OCI-LY7 (cell line): ENCODE measurements around the gene SMOC2. TPM values are rescaled to one million over a fixed set of nuclear protein-coding genes. Genes with fewer than 3 reads are reported as not detected.
"Not testable (repeated sequence)": the region's sequence is repeated elsewhere in the genome, so short reads cannot be mapped to it uniquely, and the experiment has no call there.

Experiments
- BruUV-seq: library from RNA; stranded (reverse); fragments of 400-500 nt; replicated peaks from 2 replicates; lab custom pipeline; 2021; lab: Mats Ljungman, UMichigan
- CTCF ChIA-PET: fragments of 300-600 bp; sonication (Branson Sonifier 250); formaldehyde crosslinking; loops from one replicate; lab custom pipeline; 2022; ENCODE audit warnings: antibody characterized with exemption; ENCODE audit not compliant: unreplicated experiment; lab: Charles Lee
- POLR2A ChIA-PET: fragments of 300-600 bp; sonication (Branson Sonifier 250); formaldehyde crosslinking; loops from one replicate; lab custom pipeline; 2022; ENCODE audit warnings: antibody characterized with exemption; lab: Charles Lee
- DNase-seq: peaks from one replicate; pipeline ENCODE4 v3.0.0-alpha.2; 2015; ENCODE audit warnings: low spot score
- H2AFZ ChIP-seq: fragments of 200-600 bp; sonication (generic), shearing (Covaris generic); 2 replicates; pipeline ENCODE4 v1.6.1; 2014; ENCODE audit warnings: mild to moderate bottlenecking, antibody characterized with exemption, low read length, moderate library complexity
- H3K27ac ChIP-seq: fragments of 200-600 bp; sonication (generic); 2 replicates; pipeline ENCODE4 v1.5.1; 2014; ENCODE audit warnings: mixed run types, low read depth, mild to moderate bottlenecking, moderate library complexity, low read length, inconsistent platforms; ENCODE audit not compliant: poor library complexity, severe bottlenecking
- H3K36me3 ChIP-seq: fragments of 200-600 bp; sonication (generic); 2 replicates; pipeline ENCODE4 v1.6.1; 2014; ENCODE audit warnings: mild to moderate bottlenecking, antibody characterized with exemption, low read length, moderate library complexity, mixed read lengths; ENCODE audit not compliant: insufficient read depth
- H3K4me1 ChIP-seq: fragments of 200-600 bp; sonication (generic); 2 replicates; pipeline ENCODE4 v1.5.1; 2014; ENCODE audit warnings: mild to moderate bottlenecking, low read length; ENCODE audit not compliant: insufficient read depth, poor library complexity, severe bottlenecking
- H3K4me2 ChIP-seq: fragments of 200-600 bp; sonication (generic); 2 replicates; pipeline ENCODE4 v1.6.1; 2014; ENCODE audit warnings: mild to moderate bottlenecking, low read length
- H3K4me3 ChIP-seq: fragments of 200-600 bp; sonication (generic); 2 replicates; pipeline ENCODE4 v1.5.1; 2014; ENCODE audit warnings: mild to moderate bottlenecking, low read depth, low read length; ENCODE audit not compliant: poor library complexity, severe bottlenecking
- H3K79me2 ChIP-seq: fragments of 200-600 bp; sonication (generic); 2 replicates; pipeline ENCODE4 v1.6.1; 2016; ENCODE audit warnings: low read depth, mild to moderate bottlenecking, low read length, moderate library complexity, mixed read lengths; ENCODE audit not compliant: insufficient read depth
- H3K9me2 ChIP-seq: fragments of 200-600 bp; sonication (generic); 2 replicates; pipeline ENCODE4 v1.6.1; 2016; ENCODE audit warnings: mild to moderate bottlenecking, low read length, mixed read lengths; ENCODE audit not compliant: insufficient read depth
- H3K9me3 ChIP-seq: fragments of 200-600 bp; sonication (generic); 2 replicates; pipeline ENCODE4 v1.6.1; 2014; ENCODE audit warnings: mild to moderate bottlenecking, mixed run types, low read length, mixed read lengths
- H4K20me1 ChIP-seq: fragments of 200-600 bp; sonication (generic); 2 replicates; pipeline ENCODE4 v1.6.1; 2014; ENCODE audit warnings: mild to moderate bottlenecking, antibody characterized with exemption, low read length, moderate library complexity, mixed read lengths; ENCODE audit not compliant: insufficient read depth
- CTCF ChIP-seq: fragments of 200-600 bp; sonication (generic); conservative IDR thresholded peaks from 2 replicates; pipeline ENCODE4 v1.5.1; 2014; ENCODE audit warnings: mild to moderate bottlenecking, antibody characterized with exemption, low read length, moderate library complexity, mixed read lengths
- EZH2phosphoT487 ChIP-seq: fragments of 200-600 bp; sonication (generic); IDR thresholded peaks from 2 replicates; pipeline ENCODE4 v1.6.1; 2018; ENCODE audit warnings: low read depth, borderline replicate concordance, mild to moderate bottlenecking, mixed run types, antibody characterized with exemption, low read length, moderate library complexity, mixed read lengths
- intact Hi-C: fragments of 100-400 bp; cut with micrococcal nuclease; formaldehyde crosslinking; loops from one replicate; pipeline ENCODE4 v1.10.0; 2022; ENCODE audit not compliant: unreplicated experiment
- total RNA-seq, 2 experiments: library from RNA; depleted of rRNA in 1 of 2; stranded (reverse); fragments of >200 nt in 1 of 2; shearing (Covaris generic) in 1 of 2; gene quantifications; 2 replicates each; pipeline ENCODE4 v1.2.3, GENCODE V29; 2014 to 2022

Gene SMOC2
- total RNA-seq, 2 experiments from 2014 or later, result not detected

GRCh38 chr6:168676552-168677322 is 235.8 kb downstream of the SMOC2 start:
- intact Hi-C loops, result no loop called here
- CTCF ChIA-PET, result no interaction called here
- H3K9me2 ChIP-seq, result no peaks in the 10 kb centered on the region
- H2AFZ ChIP-seq, result no peak overlapping the region
- no peak overlapping the region for H3K4me2 ChIP-seq
- no peaks in the 10 kb centered on the region for H3K4me1 ChIP-seq
- no peak overlapping the region for H3K27ac ChIP-seq
- no peak overlapping the region for H3K4me3 ChIP-seq
- DNase-seq, result no peak
- H4K20me1 ChIP-seq, result no peaks in the 10 kb centered on the region
- TF ChIP-seq EZH2phosphoT487, result no peak
- POLR2A ChIA-PET, result no interaction called here
- H3K79me2 ChIP-seq, result no peaks in the 10 kb centered on the region
- H3K36me3 ChIP-seq, result no peaks in the 10 kb centered on the region
- no peaks in the 10 kb centered on the region for H3K9me3 ChIP-seq
- BruUV-seq, result no TSS peak

GRCh38 chr6:168677323-168677781 is 236.4 kb downstream of the SMOC2 start:
- H2AFZ ChIP-seq, POLR2A ChIA-PET, DNase-seq, intact Hi-C loops, H3K9me2 ChIP-seq, H3K79me2 ChIP-seq, H3K4me3 ChIP-seq, H3K27ac ChIP-seq, H3K4me1 ChIP-seq, BruUV-seq, H3K36me3 ChIP-seq, CTCF ChIA-PET, H3K9me3 ChIP-seq, H3K4me2 ChIP-seq, H4K20me1 ChIP-seq: not testable (repeated sequence)

GRCh38 chr6:168678077-168678476 is 237.1 kb downstream of the SMOC2 start:
- CTCF ChIA-PET, result no interaction called here
- no peak for DNase-seq
- Histone ChIP-seq H2AFZ (no peak overlapping the region), H4K20me1 (no peaks in the 10 kb centered on the region), H3K4me1 (no peaks in the 10 kb centered on the region), H3K4me3 (no peak overlapping the region), H3K4me2 (no peak overlapping the region), H3K9me3 (no peaks in the 10 kb centered on the region), H3K36me3 (no peaks in the 10 kb centered on the region), H3K9me2 (no peaks in the 10 kb centered on the region), H3K79me2 (no peaks in the 10 kb centered on the region), H3K27ac (no peak overlapping the region)
- POLR2A ChIA-PET, result no interaction called here
- intact Hi-C loops, result no loop called here
- BruUV-seq, result no TSS peak
- TF ChIP-seq EZH2phosphoT487 (no peak), CTCF (no peak)
